Skeletal muscle satellite cell (primary cell): ENCODE data around the gene SCN4B.

ENCODE experiments used
- H3K27me3 ChIP-seq: 2 replicates; pipeline ENCODE4 v1.7.0; 2013; ENCODE audit warnings: low read length; ENCODE audit not compliant: control insufficient read depth, insufficient read depth
- H3K36me3 ChIP-seq: 2 replicates; pipeline ENCODE4 v1.7.0; 2013; ENCODE audit warnings: mild to moderate bottlenecking, control low read depth, low read length; ENCODE audit not compliant: insufficient read depth
- H3K4me1 ChIP-seq: 2 replicates; pipeline ENCODE4 v1.7.0; 2013; ENCODE audit warnings: low read length; ENCODE audit not compliant: control insufficient read depth, insufficient read depth
- H3K4me2 ChIP-seq: 2 replicates; pipeline ENCODE4 v1.7.0; 2013; ENCODE audit warnings: mild to moderate bottlenecking, low read length
- H3K4me3 ChIP-seq: 2 replicates; pipeline ENCODE4 v1.7.0; 2013; ENCODE audit warnings: low read length
- H3K9ac ChIP-seq: 2 replicates; pipeline ENCODE4 v1.7.0; 2013; ENCODE audit warnings: mild to moderate bottlenecking, low read depth, low read length, moderate library complexity
- H3K9me3 ChIP-seq: replicated peaks from 2 replicates; pipeline ENCODE4 v1.7.0; 2013; ENCODE audit warnings: mild to moderate bottlenecking, control low read depth, low read length

The SCN4B gene

GRCh38 chr11:118117790-118118601, 34.6 kb downstream of the SCN4B start:
- no peak overlapping the region for H3K9ac ChIP-seq
- no peaks in the 10 kb centered on the region for H3K9me3 ChIP-seq
- no peak overlapping the region for H3K4me3 ChIP-seq
- no peaks in the 10 kb centered on the region for H3K36me3 ChIP-seq
- no peaks in the 10 kb centered on the region for H3K4me1 ChIP-seq
- peaks cover 14% of the 10 kb centered on the region for H3K27me3 ChIP-seq
- H3K4me2 ChIP-seq, result no peak overlapping the region

- no peaks in the 10 kb centered on the region for H3K9me3 ChIP-seq
- peaks cover 13% of the 10 kb centered on the region for H3K27me3 ChIP-seq
- H3K36me3 ChIP-seq, result no peaks in the 10 kb centered on the region
- no peak overlapping the region for H3K4me3 ChIP-seq
- H3K4me1 ChIP-seq, result no peaks in the 10 kb centered on the region
- no peak overlapping the region for H3K4me2 ChIP-seq
- no peak overlapping the region for H3K9ac ChIP-seq
Measured at GRCh38 chr11:118115048-118115447, 37.6 kb downstream of the SCN4B start.

- Histone ChIP-seq H3K4me2 (no peak overlapping the region), H3K4me3 (no peak overlapping the region), H3K27me3 (peaks cover 6% of the 10 kb centered on the region), H3K9me3 (no peaks in the 10 kb centered on the region), H3K9ac (no peak overlapping the region), H3K36me3 (no peaks in the 10 kb centered on the region), H3K4me1 (no peaks in the 10 kb centered on the region)
Measured at GRCh38 chr11:118114266-118114665, 38.4 kb downstream of the SCN4B start.

- H3K4me1 ChIP-seq, result no peaks in the 10 kb centered on the region
- no peak overlapping the region for H3K4me3 ChIP-seq
- H3K9me3 ChIP-seq, result no peaks in the 10 kb centered on the region
- no peak overlapping the region for H3K9ac ChIP-seq
- no peaks in the 10 kb centered on the region for H3K36me3 ChIP-seq
- H3K27me3 ChIP-seq, result peaks cover 1% of the 10 kb centered on the region
- H3K4me2 ChIP-seq, result no peak overlapping the region
Measured at GRCh38 chr11:118112711-118113430, 39.8 kb downstream of the SCN4B start.

- H3K9me3 ChIP-seq, result no peaks in the 10 kb centered on the region
- H3K27me3 ChIP-seq, result no peaks in the 10 kb centered on the region
- no peaks in the 10 kb centered on the region for H3K4me1 ChIP-seq
- no peak overlapping the region for H3K4me2 ChIP-seq
- H3K36me3 ChIP-seq, result no peaks in the 10 kb centered on the region
- no peak overlapping the region for H3K4me3 ChIP-seq
- H3K9ac ChIP-seq, result no peak overlapping the region
Measured at GRCh38 chr11:118111744-118112035, 40.9 kb downstream of the SCN4B start.

GRCh38 chr11:118111019-118111743, 41.4 kb downstream of the SCN4B start:
- H3K27me3 ChIP-seq, result no peaks in the 10 kb centered on the region
- H3K36me3 ChIP-seq, result no peaks in the 10 kb centered on the region
- no peaks in the 10 kb centered on the region for H3K4me1 ChIP-seq
- no peak overlapping the region for H3K4me2 ChIP-seq
- H3K9me3 ChIP-seq, result no peaks in the 10 kb centered on the region
- H3K9ac ChIP-seq, result no peak overlapping the region
- no peak overlapping the region for H3K4me3 ChIP-seq

DNA sequence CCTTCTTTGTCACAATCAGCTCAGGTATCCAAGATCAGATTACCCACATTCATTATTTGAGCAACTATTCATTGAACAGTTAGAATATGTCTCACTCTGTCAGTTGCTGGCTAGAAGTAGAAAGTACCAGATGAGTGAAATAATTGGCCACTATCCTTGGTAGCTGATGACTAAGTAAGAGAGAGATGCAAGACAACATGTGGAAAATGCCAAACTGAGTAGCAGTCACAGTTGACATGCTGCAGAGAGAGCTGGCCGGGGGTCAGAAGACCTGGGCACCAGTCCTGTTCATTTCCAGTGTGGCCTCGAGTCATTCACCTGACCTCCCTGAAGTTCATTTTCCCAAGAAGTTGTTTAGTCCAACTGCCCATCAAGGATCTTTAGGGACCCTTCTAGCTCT, 43.4 kb downstream of the SCN4B start:
- Histone ChIP-seq H3K27me3 (no peaks in the 10 kb centered on the region), H3K4me3 (no peak overlapping the region), H3K4me1 (no peaks in the 10 kb centered on the region), H3K9me3 (no peaks in the 10 kb centered on the region), H3K4me2 (no peak overlapping the region), H3K9ac (no peak overlapping the region), H3K36me3 (no peaks in the 10 kb centered on the region)

- no peaks in the 10 kb centered on the region for H3K4me1 ChIP-seq
- no peaks in the 10 kb centered on the region for H3K27me3 ChIP-seq
- H3K4me2 ChIP-seq, result no peak overlapping the region
- H3K36me3 ChIP-seq, result no peaks in the 10 kb centered on the region
- no peak overlapping the region for H3K9ac ChIP-seq
- no peak overlapping the region for H3K4me3 ChIP-seq
- no peaks in the 10 kb centered on the region for H3K9me3 ChIP-seq
Measured at GRCh38 chr11:118108513-118108912, 44.1 kb downstream of the SCN4B start.

DNA sequence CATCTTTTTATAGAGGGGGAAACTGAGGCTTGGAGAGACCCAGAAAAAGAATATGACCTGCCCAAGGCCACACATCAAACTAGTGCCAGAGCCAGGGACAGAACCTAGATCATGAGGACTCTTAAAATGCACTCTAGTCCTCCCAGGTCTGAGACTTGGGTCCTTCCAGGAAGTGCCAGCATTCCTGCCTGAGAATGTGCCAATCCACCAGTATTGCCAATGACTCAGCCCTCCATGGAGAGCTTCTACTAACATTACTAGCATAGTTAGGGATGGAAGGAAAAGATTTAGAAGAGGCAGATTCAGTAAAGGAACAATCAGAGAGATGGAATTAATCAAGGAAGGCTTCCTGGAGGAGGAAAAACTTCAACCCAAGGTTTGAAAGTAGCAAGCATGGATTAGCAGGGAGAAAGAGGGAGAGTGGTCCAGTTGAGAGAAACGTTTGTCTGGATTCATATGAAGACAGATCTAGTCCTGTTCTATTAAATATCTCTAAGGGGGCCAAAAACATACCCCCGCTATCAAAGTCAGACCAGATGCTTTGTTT, 45.8 kb downstream of the SCN4B start:
- Histone ChIP-seq H3K36me3 (no peaks in the 10 kb centered on the region), H3K4me2 (no peak overlapping the region), H3K9me3 (no peaks in the 10 kb centered on the region), H3K4me1 (no peaks in the 10 kb centered on the region), H3K4me3 (no peak overlapping the region), H3K27me3 (no peaks in the 10 kb centered on the region), H3K9ac (no peak overlapping the region)

DNA sequence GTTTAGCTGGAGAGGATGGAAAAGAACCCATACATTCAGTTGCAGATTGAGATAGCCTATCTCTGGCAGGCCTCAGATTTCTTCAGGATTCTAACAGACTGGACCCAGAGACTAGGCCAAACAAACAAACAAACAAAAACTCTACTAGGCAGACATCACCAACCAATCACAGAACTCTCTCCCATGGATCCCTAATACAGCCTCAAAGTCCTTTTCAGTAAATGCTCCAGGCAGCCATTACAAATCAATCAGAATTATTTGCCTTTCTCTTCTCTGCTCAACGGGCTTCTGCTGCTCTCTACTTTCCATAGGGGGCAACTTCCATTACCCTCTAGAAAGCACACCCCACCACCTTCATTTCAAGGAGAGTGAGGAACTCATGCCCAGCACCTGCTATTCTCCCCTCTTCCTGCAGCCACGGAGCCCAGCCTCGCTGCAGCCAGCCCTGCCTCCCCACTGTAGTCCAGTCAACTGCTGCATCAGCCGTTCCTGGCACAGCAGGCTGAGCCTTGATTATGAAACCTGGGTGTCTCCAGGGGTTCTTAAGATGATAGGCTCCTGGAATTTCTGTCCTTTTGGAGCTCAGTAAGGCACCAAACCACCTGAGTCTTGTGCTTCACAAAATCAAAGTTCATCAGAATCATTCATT, 46.8 kb downstream of the SCN4B start:
- Histone ChIP-seq H3K27me3 (no peaks in the 10 kb centered on the region), H3K9me3 (no peaks in the 10 kb centered on the region), H3K9ac (no peak overlapping the region), H3K4me2 (no peak overlapping the region), H3K36me3 (no peaks in the 10 kb centered on the region), H3K4me3 (no peak overlapping the region), H3K4me1 (no peaks in the 10 kb centered on the region)

DNA sequence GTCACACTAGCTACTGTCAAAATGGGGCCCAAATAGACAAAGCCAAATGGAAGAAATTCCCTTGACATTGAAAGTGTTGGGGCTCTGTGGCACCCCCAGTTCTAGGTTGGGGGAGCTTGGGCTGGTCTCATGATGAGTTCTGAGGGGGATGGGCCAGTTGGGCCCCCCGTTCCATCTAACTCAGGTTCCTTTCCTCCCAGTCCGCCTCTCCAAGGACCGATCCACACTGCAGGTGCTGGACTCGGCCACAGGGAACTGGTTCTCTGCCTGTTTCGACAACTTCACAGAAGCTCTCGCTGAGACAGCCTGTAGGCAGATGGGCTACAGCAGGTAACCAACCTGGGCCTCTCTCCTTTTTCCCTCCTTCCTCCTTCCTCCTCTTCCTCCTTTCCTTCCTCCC, 48.1 kb downstream of the SCN4B start:
- no peaks in the 10 kb centered on the region for H3K36me3 ChIP-seq
- H3K4me2 ChIP-seq, result no peak overlapping the region

More for the DNA sequence above, 48.1 kb downstream of the SCN4B start:
- Histone ChIP-seq H3K4me3 (no peak overlapping the region), H3K27me3 (peaks cover 6% of the 10 kb centered on the region), H3K4me1 (no peaks in the 10 kb centered on the region), H3K9ac (no peak overlapping the region), H3K9me3 (no peaks in the 10 kb centered on the region)
